ENCODE results near the gene CEACAM19.
A peak's percentile ranks its signal among the peaks of the same experiment; 100 is the strongest.
"Not testable (repeated sequence)": the region's sequence is repeated elsewhere in the genome, so short reads cannot be mapped to it uniquely, and the experiment has no call there.

The CEACAM19 gene

GRCh38 chr19:44670027-44670426, 1.3 kb upstream of the CEACAM19 start:
- not testable (repeated sequence) for H3K4me1 ChIP-seq (ENCODE audit: control insufficient read depth in 5 of 5, insufficient read depth in 5 of 5, low read length in 5 of 5); H3K9me3 ChIP-seq (ENCODE audit: control insufficient read depth in 5 of 5, low read length in 5 of 5); H3K4me3 ChIP-seq (ENCODE audit: low read depth in 1 of 5, low read length in 5 of 5); H3K9ac ChIP-seq (ENCODE audit: low read length in 5 of 5); H3K36me3 ChIP-seq (ENCODE audit: control insufficient read depth in 5 of 5, insufficient read depth in 5 of 5, low read length in 5 of 5); H3K27me3 ChIP-seq (ENCODE audit: control insufficient read depth in 5 of 5, insufficient read depth in 4 of 5, low read length in 5 of 5); H3K27ac ChIP-seq (ENCODE audit: low read depth, low read length)

DNA sequence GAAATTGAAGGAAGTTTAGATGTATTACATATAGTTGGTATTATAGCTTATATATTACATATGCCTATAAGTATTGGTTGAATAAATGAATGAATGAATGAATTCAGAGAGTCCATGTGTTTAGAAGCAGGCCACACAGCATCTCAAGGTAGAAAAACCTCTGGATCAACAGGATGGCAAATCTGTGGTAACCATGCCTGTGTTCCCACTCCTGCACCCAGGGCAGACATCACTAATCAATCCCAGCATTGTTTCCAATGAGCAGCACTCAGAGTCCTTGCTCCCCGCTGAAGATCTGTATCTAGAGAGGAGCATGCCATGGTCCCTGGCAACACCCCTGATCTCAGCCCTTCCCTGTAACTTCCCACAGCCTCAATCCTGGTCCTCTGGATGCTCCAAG, 944 bp downstream of the CEACAM19 start:
- no peak overlapping the region for H3K4me3 ChIP-seq (ENCODE audit: low read depth in 1 of 5, low read length in 5 of 5)

GRCh38 chr19:44673510-44673909, 2.2 kb downstream of the CEACAM19 start:
- Histone ChIP-seq H3K9ac (ENCODE audit: low read length in 5 of 5) (no peak overlapping the region), H3K27me3 (ENCODE audit: control insufficient read depth in 5 of 5, insufficient read depth in 4 of 5, low read length in 5 of 5) (no peaks in the 10 kb centered on the region), H3K27ac (ENCODE audit: low read depth, low read length) (no peak overlapping the region), H3K4me3 (ENCODE audit: low read depth in 1 of 5, low read length in 5 of 5) (no peak overlapping the region), H3K36me3 (ENCODE audit: control insufficient read depth in 5 of 5, insufficient read depth in 5 of 5, low read length in 5 of 5) (no peaks in the 10 kb centered on the region), H3K9me3 (ENCODE audit: control insufficient read depth in 5 of 5, low read length in 5 of 5) (peaks cover 0 to 4% (median 0%) of the 10 kb centered on the region in 5 donors), H3K4me1 (ENCODE audit: control insufficient read depth in 5 of 5, insufficient read depth in 5 of 5, low read length in 5 of 5) (peaks cover 0 to 5% (median 0%) of the 10 kb centered on the region in 5 donors)

More for the DNA sequence above, 944 bp downstream of the CEACAM19 start:
- no peaks in the 10 kb centered on the region for H3K36me3 ChIP-seq (ENCODE audit: control insufficient read depth in 5 of 5, insufficient read depth in 5 of 5, low read length in 5 of 5)
- H3K27ac ChIP-seq (ENCODE audit: low read depth, low read length): no peak overlapping the region
- H3K27me3 ChIP-seq (ENCODE audit: control insufficient read depth in 5 of 5, insufficient read depth in 4 of 5, low read length in 5 of 5): no peaks in the 10 kb centered on the region
- H3K9me3 ChIP-seq (ENCODE audit: control insufficient read depth in 5 of 5, low read length in 5 of 5): peaks cover 0 to 4% (median 0%) of the 10 kb centered on the region in 5 donors
- peaks cover 0 to 3% (median 0%) of the 10 kb centered on the region in 5 donors for H3K4me1 ChIP-seq (ENCODE audit: control insufficient read depth in 5 of 5, insufficient read depth in 5 of 5, low read length in 5 of 5)
- H3K9ac ChIP-seq (ENCODE audit: low read length in 5 of 5): no peak overlapping the region

GRCh38 chr19:44675521-44675920, 4.2 kb downstream of the CEACAM19 start:
- Histone ChIP-seq H3K4me3 (ENCODE audit: low read depth in 1 of 5, low read length in 5 of 5) (no peak overlapping the region), H3K9me3 (ENCODE audit: control insufficient read depth in 5 of 5, low read length in 5 of 5) (peaks cover 0 to 4% (median 0%) of the 10 kb centered on the region in 5 donors), H3K9ac (ENCODE audit: low read length in 5 of 5) (no peak overlapping the region), H3K36me3 (ENCODE audit: control insufficient read depth in 5 of 5, insufficient read depth in 5 of 5, low read length in 5 of 5) (peaks cover 0 to 3% (median 0%) of the 10 kb centered on the region in 5 donors), H3K27me3 (ENCODE audit: control insufficient read depth in 5 of 5, insufficient read depth in 4 of 5, low read length in 5 of 5) (no peaks in the 10 kb centered on the region), H3K27ac (ENCODE audit: low read depth, low read length) (no peak overlapping the region), H3K4me1 (ENCODE audit: control insufficient read depth in 5 of 5, insufficient read depth in 5 of 5, low read length in 5 of 5) (peaks cover 0 to 5% (median 0%) of the 10 kb centered on the region in 5 donors)

- Histone ChIP-seq H3K9ac (ENCODE audit: low read length in 5 of 5) (no peak overlapping the region), H3K27ac (ENCODE audit: low read depth, low read length) (no peak overlapping the region), H3K4me1 (ENCODE audit: control insufficient read depth in 5 of 5, insufficient read depth in 5 of 5, low read length in 5 of 5) (peaks cover 0 to 5% (median 0%) of the 10 kb centered on the region in 5 donors), H3K9me3 (ENCODE audit: control insufficient read depth in 5 of 5, low read length in 5 of 5) (peaks cover 0 to 2% (median 0%) of the 10 kb centered on the region in 5 donors), H3K36me3 (ENCODE audit: control insufficient read depth in 5 of 5, insufficient read depth in 5 of 5, low read length in 5 of 5) (peaks cover 0 to 5% (median 0%) of the 10 kb centered on the region in 5 donors), H3K4me3 (ENCODE audit: low read depth in 1 of 5, low read length in 5 of 5) (no peak overlapping the region), H3K27me3 (ENCODE audit: control insufficient read depth in 5 of 5, insufficient read depth in 4 of 5, low read length in 5 of 5) (no peaks in the 10 kb centered on the region)
Measured at GRCh38 chr19:44677019-44677811, 5.9 kb downstream of the CEACAM19 start.

GRCh38 chr19:44680536-44680935, 9.3 kb downstream of the CEACAM19 start:
- Histone ChIP-seq H3K27me3 (ENCODE audit: control insufficient read depth in 5 of 5, insufficient read depth in 4 of 5, low read length in 5 of 5) (peaks cover 0 to 3% (median 0%) of the 10 kb centered on the region in 5 donors), H3K4me1 (ENCODE audit: control insufficient read depth in 5 of 5, insufficient read depth in 5 of 5, low read length in 5 of 5) (peaks cover 0 to 17% (median 13%) of the 10 kb centered on the region in 5 donors), H3K9me3 (ENCODE audit: control insufficient read depth in 5 of 5, low read length in 5 of 5) (no peaks in the 10 kb centered on the region), H3K27ac (ENCODE audit: low read depth, low read length) (no peak overlapping the region), H3K36me3 (ENCODE audit: control insufficient read depth in 5 of 5, insufficient read depth in 5 of 5, low read length in 5 of 5) (peaks cover 0 to 8% (median 0%) of the 10 kb centered on the region in 5 donors), H3K9ac (ENCODE audit: low read length in 5 of 5) (no peak overlapping the region), H3K4me3 (ENCODE audit: low read depth in 1 of 5, low read length in 5 of 5) (no peak overlapping the region)

- peaks cover 0 to 30% (median 10%) of the 10 kb centered on the region in 5 donors for H3K4me1 ChIP-seq (ENCODE audit: control insufficient read depth in 5 of 5, insufficient read depth in 5 of 5, low read length in 5 of 5)
- peaks cover 0 to 3% (median 0%) of the 10 kb centered on the region in 5 donors for H3K27me3 ChIP-seq (ENCODE audit: control insufficient read depth in 5 of 5, insufficient read depth in 4 of 5, low read length in 5 of 5)
- H3K4me3 ChIP-seq (ENCODE audit: low read depth in 1 of 5, low read length in 5 of 5): no peak overlapping the region
- H3K9me3 ChIP-seq (ENCODE audit: control insufficient read depth in 5 of 5, low read length in 5 of 5): no peaks in the 10 kb centered on the region
- H3K36me3 ChIP-seq (ENCODE audit: control insufficient read depth in 5 of 5, insufficient read depth in 5 of 5, low read length in 5 of 5): peaks cover 0 to 8% (median 0%) of the 10 kb centered on the region in 5 donors
- no peak overlapping the region for H3K9ac ChIP-seq (ENCODE audit: low read length in 5 of 5)
- no peak overlapping the region for H3K27ac ChIP-seq (ENCODE audit: low read depth, low read length)
Measured at GRCh38 chr19:44681992-44682790, 10.9 kb downstream of the CEACAM19 start.

DNA sequence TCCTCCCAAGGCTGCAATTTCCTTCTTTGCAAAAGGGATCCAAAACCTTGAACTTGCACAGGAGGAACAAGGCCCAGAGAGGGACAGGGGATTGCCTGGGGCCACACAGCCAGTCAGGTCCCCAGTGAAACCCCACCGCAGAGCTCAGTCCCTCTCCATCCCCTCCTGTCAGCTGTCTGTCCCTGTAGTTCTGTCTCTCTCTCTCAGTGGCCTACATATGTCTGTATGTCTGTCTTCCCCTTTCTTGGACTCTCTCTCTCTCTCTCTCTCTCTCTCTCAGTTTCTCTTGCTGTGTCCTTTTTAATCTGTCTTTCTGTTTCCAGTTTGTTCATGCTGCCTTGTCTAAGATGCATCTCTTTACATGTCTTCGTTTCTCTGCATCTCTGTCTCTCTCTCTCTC, 11.5 kb downstream of the CEACAM19 start:
- Histone ChIP-seq H3K27ac (ENCODE audit: low read depth, low read length) (no peak overlapping the region), H3K27me3 (ENCODE audit: control insufficient read depth in 5 of 5, insufficient read depth in 4 of 5, low read length in 5 of 5) (peaks cover 0 to 3% (median 0%) of the 10 kb centered on the region in 5 donors), H3K4me3 (ENCODE audit: low read depth in 1 of 5, low read length in 5 of 5) (no peak overlapping the region), H3K36me3 (ENCODE audit: control insufficient read depth in 5 of 5, insufficient read depth in 5 of 5, low read length in 5 of 5) (peaks cover 0 to 8% (median 0%) of the 10 kb centered on the region in 5 donors), H3K9ac (ENCODE audit: low read length in 5 of 5) (no peak overlapping the region), H3K9me3 (ENCODE audit: control insufficient read depth in 5 of 5, low read length in 5 of 5) (no peaks in the 10 kb centered on the region), H3K4me1 (ENCODE audit: control insufficient read depth in 5 of 5, insufficient read depth in 5 of 5, low read length in 5 of 5) (peaks cover 0 to 32% (median 9%) of the 10 kb centered on the region in 5 donors)

DNA sequence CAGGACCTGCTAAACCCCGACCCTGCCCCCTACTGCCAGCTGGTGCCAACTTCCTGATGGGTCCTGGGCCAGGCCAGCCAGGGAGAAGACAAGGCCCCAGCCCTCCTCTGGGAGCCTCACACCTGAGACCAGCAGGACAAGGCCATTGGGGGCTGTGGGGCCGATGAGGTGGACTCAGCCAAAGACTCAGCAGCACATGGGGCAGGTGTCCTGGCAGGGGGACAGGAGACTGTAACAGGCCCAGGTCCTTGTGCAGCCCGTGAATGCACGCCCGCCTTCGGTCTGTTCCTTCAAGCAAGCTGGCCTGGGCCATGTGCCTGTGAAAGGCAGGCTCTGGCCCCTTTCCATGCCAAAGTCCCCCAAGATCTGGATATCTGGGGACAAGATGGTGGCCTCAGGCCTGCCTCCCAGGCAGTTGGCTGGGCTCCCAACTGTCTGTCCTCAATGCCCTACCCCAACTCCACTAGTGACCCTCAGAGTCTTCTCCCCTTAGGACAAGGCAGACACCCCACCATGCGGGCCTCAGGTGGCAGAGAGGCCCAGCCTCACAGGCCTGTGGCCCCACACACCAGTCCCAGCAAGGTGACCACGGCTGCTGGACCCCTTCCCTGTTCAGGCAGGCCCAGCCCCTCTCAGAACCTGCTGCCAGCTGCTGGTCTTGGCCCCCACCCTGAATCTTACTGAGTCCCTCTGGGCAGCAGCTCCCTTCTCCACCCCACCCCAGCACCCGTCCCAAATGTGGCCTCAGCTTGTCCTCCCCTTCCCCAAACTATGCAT, 12.3 kb downstream of the CEACAM19 start:
- no peaks in the 10 kb centered on the region for H3K9me3 ChIP-seq (ENCODE audit: control insufficient read depth in 5 of 5, low read length in 5 of 5)
- peak overlapping the region; percentile 49 for H3K27ac ChIP-seq (ENCODE audit: low read depth, low read length)
- H3K4me3 ChIP-seq (ENCODE audit: low read depth in 1 of 5, low read length in 5 of 5): no peak overlapping the region
- H3K9ac ChIP-seq (ENCODE audit: low read length in 5 of 5): no peak overlapping the region
- peaks cover 0 to 34% (median 11%) of the 10 kb centered on the region in 5 donors for H3K4me1 ChIP-seq (ENCODE audit: control insufficient read depth in 5 of 5, insufficient read depth in 5 of 5, low read length in 5 of 5)
- H3K27me3 ChIP-seq (ENCODE audit: control insufficient read depth in 5 of 5, insufficient read depth in 4 of 5, low read length in 5 of 5): peaks cover 0 to 3% (median 0%) of the 10 kb centered on the region in 5 donors
- peaks cover 0 to 8% (median 0%) of the 10 kb centered on the region in 5 donors for H3K36me3 ChIP-seq (ENCODE audit: control insufficient read depth in 5 of 5, insufficient read depth in 5 of 5, low read length in 5 of 5)
